Stimulated activated CD8-positive, alpha-beta memory T cell treated with anti-CD3 and anti-CD28 coated beads, Interleukin-4, amount 100 ng/mL, for 1 hour (primary cell): Measurements from ENCODE around the gene HHIPL1.

Experiments
- DNase-seq, 2 donors: peaks; one replicate each; pipeline ENCODE4 v3.0.0-alpha.2; 2020; ENCODE audit warnings: low read depth in 2 of 2, low spot score in 1 of 2

HHIPL1 gene

GRCh38 chr14:99708449-99708848 lies 63.5 kb downstream of the HHIPL1 start:
- no peak for DNase-seq

- no peak for DNase-seq
Measured at GRCh38 chr14:99713972-99714371, 69.0 kb downstream of the HHIPL1 start.

DNA sequence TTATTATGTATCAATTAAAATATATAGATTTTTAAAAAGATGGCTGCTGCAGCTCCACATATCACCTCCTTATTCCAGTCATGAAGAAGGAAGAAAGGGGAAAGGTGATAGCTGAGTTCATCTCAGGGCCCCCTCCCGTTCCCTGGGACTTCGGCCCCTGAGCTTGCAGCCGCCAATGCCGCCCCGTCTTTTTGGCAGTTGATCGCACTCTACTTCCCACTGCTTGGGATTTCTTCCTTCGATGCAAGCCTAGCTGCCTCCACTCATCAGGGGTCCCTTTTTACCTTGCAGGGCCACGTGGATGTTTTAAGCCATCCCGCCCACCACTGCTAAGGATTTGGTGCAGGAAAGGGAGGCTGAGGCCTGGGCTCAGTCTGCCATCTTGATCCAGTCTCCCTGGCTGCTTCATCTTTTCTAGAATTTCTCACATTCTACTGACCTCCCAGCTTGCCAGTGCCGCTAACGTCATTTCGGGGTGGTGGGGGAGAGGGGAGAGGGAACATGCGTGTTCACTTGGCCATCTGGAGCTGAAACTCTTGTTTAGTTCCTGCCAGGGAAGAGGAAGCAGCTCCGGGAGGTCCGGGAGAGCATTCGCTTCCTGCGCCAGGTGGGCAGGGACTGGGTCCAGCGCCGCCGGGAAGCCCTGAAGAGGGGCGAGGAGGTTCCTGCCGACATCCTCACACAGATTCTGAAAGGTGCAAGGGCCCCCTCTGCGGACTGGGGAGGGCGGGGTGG lies 70.5 kb downstream of the HHIPL1 start:
- no peak for DNase-seq

- no peak for DNase-seq
Measured at GRCh38 chr14:99716091-99716849, 71.3 kb downstream of the HHIPL1 start.

- DNase-seq: no peak
Measured at GRCh38 chr14:99716850-99717681, 72.1 kb downstream of the HHIPL1 start.

- no peak for DNase-seq
Measured at GRCh38 chr14:99717682-99718013, 72.7 kb downstream of the HHIPL1 start.

GRCh38 chr14:99718031-99718810 lies 73.3 kb downstream of the HHIPL1 start:
- no peak for DNase-seq

DNA sequence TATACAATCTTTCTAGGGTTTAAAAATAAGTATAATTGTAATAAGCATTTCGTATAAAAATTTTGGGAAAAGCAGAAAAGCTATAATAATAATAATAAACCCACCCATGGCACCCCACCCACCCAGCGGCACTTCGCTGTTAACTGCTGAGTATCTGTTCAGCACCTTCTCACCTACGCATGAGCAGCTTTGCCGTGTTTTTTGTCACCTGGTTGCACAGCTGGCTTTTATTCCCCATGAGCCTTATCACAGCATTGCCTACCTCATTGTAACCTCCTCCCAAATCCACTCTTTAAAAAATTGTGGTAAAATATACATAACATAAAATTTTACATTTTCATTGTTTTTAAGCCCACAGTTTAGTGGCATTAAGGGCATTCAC lies 73.9 kb downstream of the HHIPL1 start:
- no peak for DNase-seq

- no peak for DNase-seq
Measured at GRCh38 chr14:99720941-99721791, 76.2 kb downstream of the HHIPL1 start.

DNA sequence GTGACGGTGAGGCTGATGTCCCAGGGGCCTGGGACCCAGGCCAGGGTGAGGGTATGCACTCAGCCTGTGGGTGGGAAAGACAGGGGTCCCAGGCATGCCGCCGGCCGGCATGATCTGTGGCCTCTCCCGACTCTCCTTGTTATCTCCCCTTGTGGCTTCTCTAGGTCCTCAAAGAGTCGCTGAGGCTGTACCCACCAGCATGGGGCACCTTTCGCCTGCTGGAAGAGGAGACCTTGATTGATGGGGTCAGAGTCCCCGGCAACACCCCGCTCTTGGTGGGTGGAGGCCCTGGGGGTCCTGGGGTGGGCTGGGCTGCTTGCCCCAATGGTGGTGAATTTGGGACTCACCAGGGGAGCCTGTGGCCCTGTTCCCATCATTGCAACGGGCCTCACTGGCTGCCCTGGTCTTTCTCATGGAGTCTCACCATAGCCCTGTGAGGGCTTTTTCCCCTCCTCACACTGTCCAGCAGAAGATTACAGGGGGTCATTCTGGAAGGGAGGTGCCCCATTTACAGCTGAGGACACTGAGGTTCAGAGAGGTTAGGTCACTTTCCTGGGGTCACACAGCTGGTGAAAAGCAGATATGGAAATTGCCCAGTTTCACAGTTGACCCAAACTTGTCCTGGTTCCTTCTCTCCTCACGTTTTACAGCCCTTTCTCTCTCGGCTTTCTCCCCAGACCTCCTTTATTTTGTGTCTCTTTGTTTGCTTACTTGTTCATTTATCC lies 77.0 kb downstream of the HHIPL1 start:
- no peak for DNase-seq

GRCh38 chr14:99722741-99723140 lies 77.8 kb downstream of the HHIPL1 start:
- no peak for DNase-seq

DNA sequence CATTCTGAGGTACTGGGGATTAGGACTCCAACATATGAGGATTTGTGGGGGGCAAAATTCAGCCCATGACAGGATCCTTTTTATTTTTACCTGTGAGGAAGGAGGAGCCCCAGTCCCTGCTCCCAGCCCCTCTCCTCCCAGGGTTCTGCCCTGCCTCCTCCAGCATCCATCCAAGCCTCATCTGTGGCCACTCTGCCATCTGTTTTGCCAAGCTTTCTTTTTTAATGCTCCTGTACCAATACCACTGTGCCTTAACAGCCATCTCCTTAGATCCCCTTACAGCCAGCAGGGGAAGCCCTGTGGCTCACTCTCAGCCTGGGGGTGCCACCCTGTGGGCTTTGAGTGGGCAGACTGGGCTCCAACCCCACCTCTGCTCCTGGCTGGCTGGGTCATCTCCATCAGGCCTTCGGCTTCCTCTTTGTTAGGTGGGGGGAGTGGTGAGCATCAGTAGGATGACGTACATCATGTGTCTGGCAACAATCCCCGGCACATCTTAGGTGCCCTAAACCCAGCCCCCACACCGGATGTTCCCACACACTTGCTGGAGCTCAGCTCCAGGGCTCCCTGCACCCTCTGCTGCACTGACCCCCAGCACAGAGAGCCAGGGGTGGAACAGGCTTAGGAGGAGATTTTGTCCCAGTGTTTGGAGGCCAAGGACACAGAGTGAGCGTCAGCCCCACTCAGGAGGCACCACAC lies 79.4 kb downstream of the HHIPL1 start:
- no peak for DNase-seq

DNA sequence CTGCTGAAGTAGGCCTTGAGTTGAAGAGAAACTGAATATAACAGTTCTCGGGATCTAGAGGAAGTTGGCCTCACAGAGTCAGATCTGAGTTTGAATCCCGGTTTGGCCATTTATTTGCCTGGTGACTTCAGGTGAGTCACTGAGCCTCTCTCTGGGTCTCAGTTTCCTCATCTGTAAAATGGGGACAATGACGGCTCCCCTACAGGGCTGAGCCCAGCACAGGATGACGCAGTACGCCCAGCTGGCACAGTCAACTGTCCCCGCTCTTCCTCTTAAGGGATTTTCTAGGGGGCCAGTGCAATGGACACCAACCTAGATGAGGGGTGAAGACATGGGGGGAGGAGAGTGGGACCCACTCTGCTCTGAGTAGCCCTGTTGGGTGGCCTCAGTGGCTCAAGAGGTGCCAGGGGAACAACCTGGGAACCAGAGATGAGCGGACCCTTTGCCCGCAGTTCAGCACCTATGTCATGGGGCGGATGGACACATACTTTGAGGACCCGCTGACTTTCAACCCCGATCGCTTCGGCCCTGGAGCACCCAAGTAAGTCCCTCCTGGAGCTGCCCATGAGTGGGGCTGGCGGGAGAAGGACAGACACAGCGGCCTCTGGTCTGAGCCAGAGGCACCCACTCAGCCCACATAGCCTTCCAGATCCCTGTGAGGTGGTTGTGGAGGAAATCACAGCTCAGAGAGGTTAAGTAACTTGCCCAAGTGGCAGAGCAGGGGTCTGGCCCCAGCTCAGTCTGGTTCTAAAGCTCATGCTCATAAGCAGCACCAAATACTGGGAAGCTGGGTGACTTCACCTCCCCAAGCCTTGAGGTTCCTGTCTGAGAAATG lies 80.2 kb downstream of the HHIPL1 start:
- no peak for DNase-seq

DNA sequence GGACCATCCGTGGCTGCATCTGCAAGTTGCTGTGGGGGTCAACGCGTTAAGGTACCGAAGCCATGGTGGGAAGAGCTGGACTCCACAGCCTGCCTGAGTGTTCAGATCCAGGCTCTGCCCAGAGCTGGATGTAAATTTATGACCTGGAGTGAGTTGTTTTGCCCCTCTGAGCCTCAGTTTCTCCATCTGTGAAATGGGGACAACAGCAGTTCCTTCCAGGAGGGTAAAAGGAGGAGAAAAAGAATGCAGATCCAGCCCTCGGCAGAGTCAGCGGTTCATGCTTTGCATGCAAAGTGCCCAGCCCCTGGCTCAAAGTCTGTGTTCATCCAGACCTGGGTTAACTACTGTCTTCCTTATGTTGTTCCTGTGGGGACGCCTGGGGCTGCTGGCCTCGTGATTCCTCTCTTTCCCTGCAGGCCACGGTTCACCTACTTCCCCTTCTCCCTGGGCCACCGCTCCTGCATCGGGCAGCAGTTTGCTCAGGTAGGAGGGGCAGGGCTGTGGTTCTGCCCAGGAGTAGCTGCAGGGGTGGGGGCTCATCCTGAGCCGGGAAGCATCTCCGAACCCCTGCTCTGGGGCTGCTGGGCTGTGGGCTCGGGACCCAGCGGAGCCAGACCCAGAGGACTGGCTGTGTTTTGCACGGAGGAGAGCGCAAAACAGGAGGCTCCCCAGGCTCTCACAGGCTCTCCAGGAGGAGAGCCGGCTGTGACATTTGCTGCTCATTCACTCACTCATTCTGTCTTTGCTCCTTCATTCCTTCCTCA lies 81.0 kb downstream of the HHIPL1 start:
- no peak for DNase-seq

DNA sequence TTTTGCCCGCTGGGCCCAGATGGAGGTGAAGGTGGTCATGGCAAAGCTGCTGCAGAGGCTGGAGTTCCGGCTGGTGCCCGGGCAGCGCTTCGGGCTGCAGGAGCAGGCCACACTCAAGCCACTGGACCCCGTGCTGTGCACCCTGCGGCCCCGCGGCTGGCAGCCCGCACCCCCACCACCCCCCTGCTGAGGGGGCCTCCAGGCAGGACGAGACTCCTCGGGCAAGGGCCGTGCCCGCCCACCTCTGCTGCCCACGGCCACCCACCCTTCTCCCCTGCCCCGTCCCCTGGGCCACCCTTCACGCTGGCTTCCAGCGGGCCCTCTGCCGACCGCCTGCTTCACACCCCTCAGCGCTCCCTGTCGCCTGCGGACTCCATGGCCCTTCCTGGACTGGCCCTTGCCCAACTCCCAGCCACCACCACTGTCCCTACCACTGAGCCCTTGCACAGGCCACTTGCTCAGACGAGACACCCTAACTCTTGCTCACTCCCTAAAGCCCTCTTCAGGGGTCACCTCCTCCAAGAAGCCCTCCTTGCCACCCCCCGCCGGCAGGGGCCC lies 81.7 kb downstream of the HHIPL1 start:
- DNase-seq: no peak

- no peak for DNase-seq
Measured at GRCh38 chr14:99727096-99727870, 82.4 kb downstream of the HHIPL1 start.
